CMK (cell line): Measurements from ENCODE around the gene OR10P1.

ENCODE experiments used
- DNase-seq: peaks from one replicate; pipeline ENCODE4 v3.0.0-alpha.2; 2010; ENCODE audit warnings: low read depth

OR10P1 gene

DNA sequence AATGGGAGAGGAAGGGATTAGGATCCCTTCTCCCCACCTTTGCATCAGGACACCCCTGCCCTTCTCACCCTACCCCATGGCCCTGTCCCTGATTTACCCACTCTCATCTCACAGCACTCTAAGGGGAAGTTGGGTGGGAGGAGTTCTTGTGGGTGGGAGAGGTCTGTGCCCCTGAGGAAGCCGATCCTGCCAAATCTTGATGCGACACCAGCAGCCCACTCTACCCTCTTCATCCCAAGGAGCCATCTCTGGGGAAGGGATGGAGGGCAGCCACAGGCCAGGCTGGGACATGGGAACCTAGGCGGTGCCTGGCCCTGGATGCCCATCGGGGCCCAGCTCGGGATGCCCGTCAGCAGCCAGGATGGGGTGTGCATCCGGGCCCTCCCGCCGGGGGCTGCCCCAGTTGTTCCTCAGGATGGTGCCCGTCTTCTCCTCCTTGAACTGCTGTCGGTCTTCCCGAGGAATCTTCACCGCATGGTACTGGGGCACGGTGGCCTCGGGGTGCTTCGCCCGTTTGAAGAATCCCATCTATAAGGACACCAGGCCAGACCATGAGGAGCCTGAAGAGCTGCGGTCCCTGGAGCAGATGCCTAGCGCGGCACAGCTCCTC, 48.2 kb downstream of the OR10P1 start:
- DNase-seq, result no peak

DNA sequence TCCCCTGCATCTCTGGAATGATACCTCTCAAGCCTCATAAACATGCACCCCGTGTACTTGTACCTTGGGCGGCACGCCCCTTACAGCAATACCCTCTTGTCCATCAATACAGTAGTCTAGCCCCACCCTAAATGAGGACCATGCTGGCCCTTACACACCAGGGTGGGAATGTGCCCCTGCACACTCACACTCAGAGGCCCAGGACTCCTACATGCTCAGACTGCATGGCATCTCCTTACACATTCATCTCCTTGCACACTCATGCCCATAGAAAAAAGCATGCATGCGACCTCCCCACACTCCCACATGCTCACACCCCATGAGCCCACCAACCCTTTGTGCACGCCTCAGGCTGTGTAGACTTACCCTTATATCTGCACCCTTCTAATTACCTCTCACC, 49.0 kb downstream of the OR10P1 start:
- no peak for DNase-seq

- no peak for DNase-seq
These were observed 49.8 kb downstream of the OR10P1 start for GRCh38 chr12:55686366-55687010.
